ENCODE results near the gene ZDHHC11. TPM values are rescaled to one million over a fixed set of nuclear protein-coding genes. Genes with fewer than 3 reads are reported as not detected.

The ZDHHC11 gene
- total and polyA plus RNA-seq, 2 of the 4 experiments (the other 2 are of a cell fraction) = 0.36 to 1.6 TPM

DNA sequence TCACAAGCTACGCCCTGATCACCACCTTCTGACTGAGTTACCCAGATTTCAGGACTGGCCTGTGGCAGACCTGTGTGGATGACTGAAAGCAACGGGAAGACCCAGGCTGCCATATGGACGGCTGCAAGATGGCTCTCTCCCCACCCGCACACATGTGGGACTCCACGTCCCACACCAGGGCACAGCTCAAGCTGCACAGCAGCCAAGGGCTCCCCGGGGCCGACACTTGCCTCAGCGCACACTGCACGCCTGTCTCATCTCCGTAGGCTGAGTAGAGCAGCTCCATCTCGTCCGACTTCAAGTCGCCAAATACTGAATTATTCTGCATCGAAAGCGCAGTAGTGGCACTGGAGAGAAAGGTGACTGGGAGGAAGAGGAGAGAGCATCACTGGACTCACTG lies 27.3 kb upstream of the ZDHHC11 start:
- ChIA-PET POLR2A (ENCODE audit: unreplicated experiment) (no interaction called here), CTCF (no interaction called here)
- no peak overlapping the region for H4K5ac ChIP-seq (ENCODE audit: low read depth, low read length)
- dilution Hi-C loops (cut with HindIII; ENCODE audit: low sequenced_read_pairs, unreplicated experiment) (no loop called here), intact Hi-C loops (cut with micrococcal nuclease) (no loop called here), in situ Hi-C loops (cut with MboI; ENCODE audit: low sequenced_read_pairs) (no loop called here)
- TF ChIP-seq RFX5 (IDR thresholded peaks at IDR 0.05; ENCODE audit: low read depth, low read length) (no peak), RAD21 (IDR thresholded peaks at IDR 0.05; ENCODE audit: low read length) (no peak), NFE2L2 (IDR thresholded peaks at IDR 0.05; ENCODE audit: low read depth, low read length) (no peak), BHLHE40 (IDR thresholded peaks at IDR 0.05; ENCODE audit: low read depth, low read length) (no peak), FOS (IDR thresholded peaks at IDR 0.05; ENCODE audit: low read depth, low read length) (no peak), RCOR1 (IDR thresholded peaks at IDR 0.05; ENCODE audit: insufficient replicate concordance, low read length) (no peak), SMC3 (IDR thresholded peaks at IDR 0.05; ENCODE audit: low read depth, low read length) (no peak), CEBPB (IDR thresholded peaks at IDR 0.05; ENCODE audit: low read depth, low read length) (no peak), CHD1 (IDR thresholded peaks at IDR 0.05; ENCODE audit: low read depth, low read length) (no peak), CTCF (conservative IDR thresholded peaks at IDR 0.05; ENCODE audit: low read depth, low read length) (no peak), MAZ (IDR thresholded peaks at IDR 0.05; ENCODE audit: borderline replicate concordance, low read depth, low read length) (no peak)
- TF ChIP-seq, protein P1, sequence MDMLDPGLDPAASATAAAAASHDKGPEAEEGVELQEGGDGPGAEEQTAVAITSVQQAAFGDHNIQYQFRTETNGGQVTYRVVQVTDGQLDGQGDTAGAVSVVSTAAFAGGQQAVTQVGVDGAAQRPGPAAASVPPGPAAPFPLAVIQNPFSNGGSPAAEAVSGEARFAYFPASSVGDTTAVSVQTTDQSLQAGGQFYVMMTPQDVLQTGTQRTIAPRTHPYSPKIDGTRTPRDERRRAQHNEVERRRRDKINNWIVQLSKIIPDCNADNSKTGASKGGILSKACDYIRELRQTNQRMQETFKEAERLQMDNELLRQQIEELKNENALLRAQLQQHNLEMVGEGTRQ (IDR thresholded peaks at IDR 0.05; ENCODE audit: low read depth, low read length) = no peak
- TF ChIP-seq, protein P2, sequence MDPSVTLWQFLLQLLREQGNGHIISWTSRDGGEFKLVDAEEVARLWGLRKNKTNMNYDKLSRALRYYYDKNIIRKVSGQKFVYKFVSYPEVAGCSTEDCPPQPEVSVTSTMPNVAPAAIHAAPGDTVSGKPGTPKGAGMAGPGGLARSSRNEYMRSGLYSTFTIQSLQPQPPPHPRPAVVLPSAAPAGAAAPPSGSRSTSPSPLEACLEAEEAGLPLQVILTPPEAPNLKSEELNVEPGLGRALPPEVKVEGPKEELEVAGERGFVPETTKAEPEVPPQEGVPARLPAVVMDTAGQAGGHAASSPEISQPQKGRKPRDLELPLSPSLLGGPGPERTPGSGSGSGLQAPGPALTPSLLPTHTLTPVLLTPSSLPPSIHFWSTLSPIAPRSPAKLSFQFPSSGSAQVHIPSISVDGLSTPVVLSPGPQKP (IDR thresholded peaks at IDR 0.05; ENCODE audit: borderline replicate concordance, low read depth, low read length) = no peak
- ATAC-seq (ENCODE audit: low read depth) = no peak
- H3K18ac ChIP-seq (ENCODE audit: low read depth, low read length) = no peak overlapping the region
- H2BK15ac ChIP-seq (ENCODE audit: low read depth, low read length) = no peak overlapping the region
- H3K9ac ChIP-seq (ENCODE audit: low read depth, low read length) = no peak overlapping the region
- H2AFZ ChIP-seq (replicated peaks; ENCODE audit: low read length, poor library complexity) = no peak overlapping the region
- H4K8ac ChIP-seq (ENCODE audit: low read depth in 2 of 2, low read length in 2 of 2) = no peak overlapping the region
- H3K9me1 ChIP-seq (ENCODE audit: insufficient read depth, low read length) = peaks cover 9% of the 10 kb centered on the region
- H4K20me1 ChIP-seq (ENCODE audit: insufficient read depth, low read length) = peaks cover 17% of the 10 kb centered on the region
- no peak overlapping the region for H3K23ac ChIP-seq (ENCODE audit: low read depth, low read length)
- peaks cover 15 to 22% of the 10 kb centered on the region in 2 experiments for H3K79me1 ChIP-seq (ENCODE audit: low read depth in 1 of 2, low read length in 2 of 2)
- no peak overlapping the region for H2BK20ac ChIP-seq (ENCODE audit: low read depth, low read length)
- H3K27ac ChIP-seq (ENCODE audit: insufficient read depth, low read length) = no peak overlapping the region
- no peak overlapping the region for H3K56ac ChIP-seq (ENCODE audit: extremely low read depth, insufficient read depth, low read length)
- no peak overlapping the region for H4K91ac ChIP-seq (ENCODE audit: insufficient read depth, low read depth, low read length)
- H3K36me3 ChIP-seq (ENCODE audit: control insufficient read depth, insufficient read depth, low read length) = peaks cover 64% of the 10 kb centered on the region
- no peak for DNase-seq
- H3K4me1 ChIP-seq (ENCODE audit: control insufficient read depth, insufficient read depth, low read length) = no peaks in the 10 kb centered on the region
- H3K9me3 ChIP-seq (ENCODE audit: control insufficient read depth, insufficient read depth, low read length) = no peaks in the 10 kb centered on the region
- no CpG with 5 or more reads among the region's 15 CpGs for WGBS, 2 experiments (ENCODE audit: extremely low coverage in 2 of 2, insufficient read length in 1 of 2)
- no peaks in the 10 kb centered on the region for H3K27me3 ChIP-seq (ENCODE audit: control insufficient read depth, insufficient read depth, low read length)
- no peak overlapping the region for H2BK120ac ChIP-seq (ENCODE audit: low read depth, low read length)
- no peak overlapping the region for H2AK5ac ChIP-seq (ENCODE audit: low read depth, low read length)
- H3K4me3 ChIP-seq (ENCODE audit: insufficient read depth, low read depth, low read length) = no peak overlapping the region
- no peak overlapping the region for H3K4me2 ChIP-seq (ENCODE audit: low read depth, low read length)
- H3K14ac ChIP-seq (replicated peaks; ENCODE audit: low read depth, low read length) = no peak overlapping the region
- no peak overlapping the region for H3K4ac ChIP-seq (ENCODE audit: low read depth, low read length)
- no TSS peak for BruUV-seq (replicated peaks)
- no peak overlapping the region for H2AK9ac ChIP-seq (replicated peaks; ENCODE audit: low read depth, low read length, poor library complexity)
- H2BK5ac ChIP-seq (ENCODE audit: low read depth, low read length, poor library complexity, severe bottlenecking) = no peak overlapping the region
